HG03064 (cell line): Measurements from ENCODE around the gene CSMD2.

Experiments used
- ATAC-seq: cut with Tn5 transposase; IDR thresholded peaks from one replicate; pipeline ENCODE4 v1.9.1; 2021; ENCODE audit warnings: low read depth; ENCODE audit not compliant: unreplicated experiment

CSMD2 gene

DNA sequence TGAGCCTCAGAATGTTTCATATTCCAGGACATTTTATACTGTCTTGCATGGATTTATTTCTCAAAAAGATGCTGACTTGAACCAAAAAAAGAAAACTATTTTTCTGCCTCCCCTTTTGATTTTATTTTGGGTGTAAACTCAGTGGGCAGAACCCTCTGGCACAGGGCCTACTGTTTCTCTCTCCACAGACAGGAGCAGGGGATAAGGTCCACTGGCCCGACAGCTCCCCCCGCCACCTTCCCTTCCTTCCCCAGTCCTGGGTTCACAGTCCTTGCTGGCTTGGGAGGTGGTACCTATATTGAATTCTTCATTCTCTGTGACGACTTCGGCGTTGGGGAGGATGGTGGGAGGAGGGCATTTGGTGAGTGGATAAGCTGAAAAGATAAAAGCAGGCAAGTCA is 578.2 kb downstream of the CSMD2 start:
- no peak for ATAC-seq

DNA sequence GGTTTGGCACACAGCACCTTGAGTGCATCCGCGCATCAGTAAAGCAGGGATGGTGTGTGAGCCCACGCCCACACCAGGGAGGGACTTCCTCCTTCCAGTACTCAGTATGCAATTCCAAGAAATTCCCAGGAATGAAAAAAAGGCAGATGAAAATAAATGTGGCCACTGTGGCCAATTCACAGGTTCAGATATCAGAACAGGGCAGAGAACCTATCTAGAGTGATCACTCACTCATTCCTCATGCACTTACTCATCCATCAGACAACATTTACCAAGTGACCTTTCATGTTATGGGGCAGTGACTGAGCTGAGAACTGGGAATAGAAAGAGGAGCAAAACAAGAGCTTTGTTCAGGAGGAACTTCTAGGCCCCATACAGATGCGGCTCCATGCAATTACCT is 578.9 kb downstream of the CSMD2 start:
- ATAC-seq = no peak

DNA sequence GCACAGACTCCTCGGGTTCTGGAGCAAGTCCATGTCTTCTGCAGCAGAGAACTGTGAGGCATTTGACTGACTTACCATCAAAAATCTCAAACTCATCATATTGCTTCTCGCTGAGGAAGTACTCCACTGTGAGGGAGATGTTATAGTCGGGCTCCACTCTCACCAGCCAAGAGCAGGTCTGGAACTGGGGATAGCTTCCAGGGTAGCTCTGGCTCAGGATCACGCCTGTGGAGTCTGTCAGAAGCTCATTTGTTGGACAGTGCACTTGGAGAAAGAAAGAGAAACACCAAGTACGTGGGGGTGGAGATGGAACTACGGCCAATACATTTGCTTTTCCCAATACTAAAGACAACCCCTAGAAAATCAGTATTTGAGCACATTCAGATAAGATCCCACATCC is 581.5 kb downstream of the CSMD2 start:
- no peak for ATAC-seq

DNA sequence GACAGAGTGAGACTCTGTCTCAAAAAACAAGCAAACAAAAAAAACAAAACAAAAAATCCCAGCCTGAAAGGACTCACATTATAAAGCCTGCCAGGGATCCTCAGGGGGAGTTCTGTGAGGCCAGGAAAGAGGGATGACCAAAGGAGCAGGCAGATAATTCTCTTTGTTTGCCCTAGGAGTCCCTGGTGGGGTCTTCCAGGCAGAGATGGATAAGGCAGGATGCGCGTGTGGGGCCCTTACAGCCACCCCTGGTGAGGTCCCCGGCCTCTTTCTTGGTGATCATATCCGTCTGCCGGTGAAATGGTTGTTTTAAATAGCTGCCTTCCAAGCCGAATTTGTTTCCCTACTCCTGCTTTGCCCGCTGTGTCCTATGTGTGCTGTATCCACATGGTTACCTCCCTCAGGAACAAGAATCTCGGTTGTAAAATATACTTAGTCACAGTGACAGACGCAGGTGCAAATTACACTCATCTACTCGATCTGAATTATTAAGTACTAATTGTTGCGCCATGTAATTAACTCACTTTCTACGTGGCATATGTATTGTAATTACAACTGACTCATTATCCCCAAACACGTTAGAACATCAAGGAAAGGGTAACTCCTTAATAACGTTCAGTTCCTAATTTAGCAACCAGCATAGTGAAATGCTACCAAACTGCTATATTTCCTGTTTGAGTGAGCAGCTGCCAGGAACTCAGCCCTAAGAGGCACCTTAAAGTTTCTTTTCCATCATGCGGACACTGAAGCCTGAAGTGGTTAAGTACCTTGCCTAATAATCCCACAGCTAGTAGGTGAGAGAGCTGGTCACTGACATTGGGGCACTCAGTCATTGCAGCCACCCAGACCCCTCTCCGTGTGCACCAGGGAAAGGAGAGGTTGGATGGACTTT is 586.2 kb downstream of the CSMD2 start:
- no peak for ATAC-seq

DNA sequence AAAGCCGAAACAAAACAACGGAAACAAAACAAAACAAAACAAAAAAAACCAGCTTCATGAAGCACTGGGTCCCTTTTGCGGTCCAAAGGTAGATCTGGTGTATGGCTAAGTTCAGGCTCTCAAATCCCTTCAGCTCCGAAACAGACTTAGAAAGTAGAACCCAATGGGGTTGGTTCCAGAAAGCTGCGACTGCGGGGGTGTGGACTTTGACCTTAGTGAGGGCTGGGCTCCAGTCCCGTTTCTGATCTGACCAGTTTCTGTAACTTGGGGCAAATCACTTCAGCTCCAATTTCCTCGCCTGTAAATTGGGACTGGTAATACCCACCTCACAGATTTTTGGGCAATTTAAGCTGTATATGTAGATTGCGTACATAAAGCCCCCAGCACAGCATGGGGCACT is 587.4 kb downstream of the CSMD2 start:
- ATAC-seq = no peak

DNA sequence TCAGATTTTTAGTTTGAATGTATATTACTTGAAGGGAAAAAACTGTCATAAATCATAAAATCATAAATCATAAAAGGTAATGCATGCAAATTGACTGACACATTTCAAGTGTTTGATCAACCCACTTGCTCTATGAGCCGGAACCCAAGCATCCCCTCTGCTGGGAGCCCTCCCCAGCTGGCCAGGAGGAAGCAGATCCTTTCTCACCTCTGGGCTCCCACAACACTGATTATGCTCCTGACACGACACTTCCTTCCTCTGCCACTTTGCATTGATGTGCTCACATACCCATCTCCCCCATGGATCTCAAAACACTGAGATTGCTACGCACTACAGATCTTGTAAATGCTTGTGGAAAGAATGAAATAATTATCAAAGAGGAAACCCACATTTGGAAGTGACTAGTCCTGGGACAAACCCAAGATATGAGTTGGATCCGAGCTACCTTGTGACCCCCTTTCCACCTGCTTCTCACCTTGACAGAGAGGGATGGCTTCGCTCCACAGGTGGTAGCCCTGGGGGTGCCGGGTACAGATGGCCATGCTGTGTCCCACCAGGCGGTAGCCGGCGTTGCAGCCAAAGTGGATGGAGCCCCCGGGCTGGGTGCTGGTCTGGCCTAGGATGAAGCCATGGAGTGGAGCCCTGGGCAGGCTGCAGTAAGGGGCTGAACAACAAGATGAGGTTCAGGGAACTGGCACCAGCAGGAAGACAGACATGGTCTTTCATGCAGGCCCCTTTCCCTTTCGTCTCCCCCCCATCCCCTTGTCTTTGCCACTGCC is 588.0 kb downstream of the CSMD2 start:
- ATAC-seq = no peak

DNA sequence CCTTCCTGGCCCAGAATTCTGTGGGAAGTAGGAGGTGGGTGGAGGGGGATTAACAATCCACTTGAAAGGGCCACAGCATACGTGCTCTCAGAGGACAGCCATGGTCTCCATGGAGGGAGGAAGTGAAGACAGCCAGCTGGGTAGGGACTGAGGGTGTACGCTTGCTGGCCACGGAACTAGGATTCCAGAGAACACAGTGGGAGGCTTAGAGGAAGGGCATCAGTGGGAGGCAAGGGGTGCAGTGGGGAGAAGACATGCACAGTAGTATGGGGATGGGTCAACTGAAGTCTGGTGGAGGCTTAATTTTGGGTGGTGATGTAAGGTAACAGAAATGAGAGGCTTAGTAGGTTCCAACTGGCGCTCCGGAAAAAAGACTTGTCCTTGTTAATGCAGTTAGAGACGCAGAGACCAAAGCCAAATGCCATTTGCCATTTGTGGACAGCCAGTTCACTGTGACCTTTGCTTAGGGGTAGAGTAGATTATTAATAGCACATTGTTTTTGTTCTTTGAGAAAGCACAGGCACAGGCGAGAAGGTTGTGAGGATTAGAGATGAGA is 589.6 kb downstream of the CSMD2 start:
- ATAC-seq = no peak

DNA sequence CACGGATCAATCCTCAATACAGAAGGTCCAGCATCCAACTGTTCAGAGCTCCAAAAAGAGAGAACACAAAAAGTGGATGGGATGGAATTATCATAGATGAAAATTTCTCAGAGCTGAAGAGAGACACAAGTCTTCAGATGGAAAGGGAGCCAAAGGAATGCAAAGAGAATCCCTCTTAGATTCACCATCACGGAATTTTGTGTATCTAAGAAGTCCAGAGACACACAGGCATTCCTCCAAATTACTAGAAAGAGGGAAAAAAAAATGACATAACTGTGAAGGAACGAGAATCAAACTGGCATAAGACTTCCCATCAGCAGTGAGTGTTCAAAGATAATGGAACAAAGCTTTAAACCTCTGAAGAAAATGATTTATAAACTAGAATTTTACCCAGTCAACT is 591.4 kb downstream of the CSMD2 start:
- no peak for ATAC-seq

DNA sequence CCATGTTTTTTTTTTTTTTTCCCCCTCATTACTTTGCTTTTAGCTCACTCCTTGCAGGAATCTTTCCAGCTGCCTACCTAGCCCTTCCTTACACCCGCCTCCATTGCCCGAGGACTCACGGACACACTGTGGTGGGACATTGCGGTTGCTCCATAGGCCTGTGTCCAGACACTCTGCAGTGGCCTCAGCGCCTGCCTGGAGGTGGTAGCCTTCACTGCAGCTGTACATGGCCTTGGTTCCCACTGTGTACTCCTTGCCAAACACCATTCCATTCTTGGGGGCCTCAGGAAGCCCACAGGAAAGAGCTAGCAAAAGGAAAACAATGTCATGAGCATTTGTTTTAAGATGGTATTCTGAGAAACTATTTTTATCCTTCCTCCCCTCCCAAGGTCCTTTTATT is 592.6 kb downstream of the CSMD2 start:
- ATAC-seq = no peak

DNA sequence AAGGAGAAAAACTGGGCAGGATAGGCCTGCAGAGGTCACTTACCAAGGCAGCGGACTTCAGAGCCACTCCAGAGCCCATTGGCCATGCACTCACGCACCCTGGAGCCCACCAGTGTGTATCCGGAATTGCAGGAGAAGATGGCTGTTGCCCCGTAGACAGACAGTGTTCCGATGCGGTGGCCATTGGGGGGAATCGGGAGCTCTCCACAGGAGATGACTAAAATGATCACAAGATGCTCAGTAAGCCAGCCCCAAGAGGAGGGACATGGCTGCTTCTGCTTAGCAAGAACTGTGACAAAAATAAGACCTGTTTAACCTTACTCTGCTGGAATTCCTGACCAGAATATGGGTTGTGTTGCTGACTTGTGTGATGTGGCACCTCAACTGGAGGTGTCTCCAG is 595.7 kb downstream of the CSMD2 start:
- no peak for ATAC-seq

DNA sequence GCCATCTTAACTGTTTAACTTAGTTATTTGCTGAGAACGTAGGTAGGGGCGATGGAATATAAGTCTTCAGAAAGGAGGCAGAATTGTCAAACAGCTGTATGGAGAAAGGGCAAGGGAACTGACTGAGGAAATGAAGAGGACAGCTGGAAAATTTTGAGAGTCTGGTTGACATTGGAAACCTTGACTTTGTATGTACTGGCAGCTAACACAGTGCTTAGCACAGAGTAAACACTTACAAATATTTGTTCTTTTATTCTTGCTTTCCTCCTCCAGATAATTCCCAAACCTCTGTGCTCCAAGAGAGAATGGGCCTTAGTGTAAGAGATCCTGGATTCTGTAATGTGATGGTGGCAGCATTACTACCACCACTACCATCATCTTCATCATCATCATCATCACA is 601.3 kb downstream of the CSMD2 start:
- no peak for ATAC-seq

DNA sequence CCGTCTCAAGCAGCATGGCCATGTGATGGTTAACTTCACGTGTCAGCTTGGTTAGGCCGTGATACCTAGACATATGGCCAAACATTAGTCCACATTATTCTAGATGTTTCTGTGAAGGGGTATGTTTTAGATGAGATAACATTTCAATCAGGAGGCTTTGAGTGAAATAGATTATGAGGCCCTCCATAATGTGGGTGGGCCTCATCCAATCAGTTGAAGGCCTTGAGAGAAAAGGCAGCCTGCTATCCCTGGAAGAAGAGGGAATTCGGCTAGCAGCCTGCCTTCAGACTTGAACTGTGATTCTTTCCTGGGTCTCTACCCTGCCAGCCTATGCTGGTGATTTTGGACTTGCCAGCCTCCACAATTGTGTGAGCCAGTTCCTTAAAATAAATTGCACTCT is 602.5 kb downstream of the CSMD2 start:
- no peak for ATAC-seq

DNA sequence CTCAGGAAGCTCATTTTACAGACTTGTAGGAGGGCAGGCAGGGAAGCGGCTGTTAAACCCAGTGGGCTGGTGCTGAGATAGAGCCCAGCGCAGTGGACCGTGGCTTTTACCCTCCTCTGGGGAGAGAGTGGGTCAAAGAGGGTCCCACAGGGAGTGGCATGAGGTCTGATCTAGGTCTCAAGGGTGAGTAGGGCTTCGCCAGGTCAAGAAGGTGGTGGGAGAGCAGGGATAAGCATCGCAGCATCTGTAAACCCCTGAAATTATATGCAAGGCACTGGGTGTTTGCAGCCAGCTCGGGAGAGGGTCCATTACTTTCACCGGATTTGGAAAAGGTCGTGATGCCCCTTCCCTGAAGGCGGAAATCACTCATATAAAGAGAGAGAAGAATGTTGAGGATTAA is 603.5 kb downstream of the CSMD2 start:
- no peak for ATAC-seq

DNA sequence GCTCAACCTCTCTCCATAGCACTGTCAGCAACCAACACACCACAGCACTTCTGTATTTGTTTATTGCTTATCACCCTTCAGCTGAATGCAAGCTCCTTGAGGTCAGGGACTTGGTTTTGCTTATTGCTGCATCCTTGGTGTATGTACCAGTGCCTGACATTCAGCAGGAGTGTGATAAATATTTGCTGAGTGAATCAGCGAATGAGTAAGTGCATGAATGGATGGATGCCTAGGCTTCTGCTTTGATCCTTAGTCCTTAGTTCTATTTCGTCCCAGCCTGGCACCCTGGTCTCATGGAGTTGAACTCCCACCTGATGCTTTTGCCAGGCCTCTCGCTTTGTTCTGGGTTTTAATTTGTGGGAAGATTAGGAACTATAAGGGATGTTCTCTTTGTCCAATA is 604.4 kb downstream of the CSMD2 start:
- no peak for ATAC-seq

DNA sequence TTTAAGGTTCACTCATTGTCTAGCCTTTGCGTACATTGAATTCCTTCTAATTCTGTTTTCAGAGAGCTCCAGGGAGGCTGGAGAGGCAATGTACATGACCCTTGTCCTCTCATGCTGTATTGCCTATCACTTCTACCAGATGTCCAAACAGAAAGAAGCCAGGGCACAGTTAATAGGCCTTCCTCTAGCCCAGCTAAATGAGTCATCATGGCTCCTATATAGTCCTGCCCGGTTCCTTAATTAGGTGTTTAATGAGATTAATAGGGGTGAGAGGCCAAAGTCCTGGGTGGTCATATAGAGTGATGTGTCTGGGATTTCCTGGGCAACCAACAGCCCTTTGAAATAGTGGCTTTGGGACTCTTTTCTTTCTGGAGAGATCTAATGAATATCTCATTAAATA is 616.3 kb downstream of the CSMD2 start:
- ATAC-seq = no peak

DNA sequence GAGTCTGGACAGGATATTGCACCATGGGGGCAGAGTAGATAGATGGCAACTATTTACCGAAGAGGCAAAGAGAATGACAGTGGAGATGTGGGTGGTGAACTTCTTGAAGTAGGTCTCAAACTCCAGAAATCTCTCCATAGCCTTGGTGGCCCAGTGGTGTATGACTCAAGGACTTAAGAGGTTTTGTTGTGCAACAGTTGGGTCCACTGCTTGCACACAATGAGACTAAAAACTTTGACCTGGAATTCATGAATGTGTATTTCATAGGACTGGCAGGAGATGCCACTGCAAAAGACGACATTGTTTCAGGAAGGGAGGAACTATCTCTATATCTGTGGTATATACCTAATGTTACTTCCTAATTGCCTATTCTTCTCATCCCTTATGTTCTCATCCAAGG is 616.7 kb downstream of the CSMD2 start:
- no peak for ATAC-seq

DNA sequence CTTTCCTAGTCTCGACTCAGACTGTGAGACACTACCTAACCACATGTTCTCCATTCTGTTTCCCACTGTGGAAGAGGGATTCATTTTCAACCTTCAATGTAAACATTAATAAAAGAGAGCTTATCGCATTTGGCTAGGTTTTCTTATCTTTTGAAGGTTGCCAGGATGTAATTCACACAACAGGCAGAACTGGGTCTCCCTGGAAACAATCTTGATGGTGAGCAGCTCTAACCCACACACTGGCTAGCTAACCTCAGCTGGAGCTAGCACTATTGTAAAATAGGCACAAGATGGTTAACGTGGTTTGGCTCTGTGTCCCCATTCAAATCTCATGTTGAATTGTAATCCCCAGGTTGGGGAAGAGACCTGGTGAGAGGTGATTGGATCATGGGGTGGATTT is 617.5 kb downstream of the CSMD2 start:
- no peak for ATAC-seq

DNA sequence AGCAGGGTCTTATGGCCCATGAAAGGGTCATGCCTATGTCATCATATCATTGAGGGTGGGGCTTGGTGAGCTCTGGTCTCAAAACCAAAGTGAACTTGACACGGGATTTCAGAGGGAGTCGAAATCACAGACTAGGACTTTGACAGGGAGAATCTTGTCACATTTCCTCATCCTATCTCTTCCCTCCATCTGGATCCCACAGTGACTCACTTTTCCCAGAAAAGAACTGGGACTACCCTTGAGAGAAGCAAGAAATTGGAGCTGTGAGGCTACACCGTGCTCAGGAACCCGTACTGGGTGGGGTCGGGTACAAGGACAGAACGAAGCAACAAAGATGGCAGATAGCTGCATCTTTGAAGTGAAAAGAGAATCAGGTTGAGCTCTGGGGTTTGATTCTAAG is 623.1 kb downstream of the CSMD2 start:
- ATAC-seq = no peak

DNA sequence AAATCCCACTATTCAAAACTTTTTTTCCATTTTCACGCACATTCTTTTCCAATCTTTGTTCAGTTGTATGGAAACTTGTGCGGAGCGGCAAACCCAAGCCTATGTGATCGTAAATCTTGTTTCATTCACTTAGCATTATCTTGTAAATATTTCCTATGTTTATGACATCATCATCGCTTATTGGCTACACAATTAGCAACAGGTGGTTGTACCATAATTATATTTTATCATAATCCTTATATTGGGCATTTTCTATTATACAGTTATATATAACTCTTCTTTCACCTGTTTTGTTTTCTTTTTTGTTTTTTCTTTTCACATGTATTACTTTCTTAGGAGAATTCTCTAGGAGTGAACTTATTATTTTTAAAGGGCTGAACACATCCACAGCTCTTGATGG is 627.1 kb downstream of the CSMD2 start:
- no peak for ATAC-seq

DNA sequence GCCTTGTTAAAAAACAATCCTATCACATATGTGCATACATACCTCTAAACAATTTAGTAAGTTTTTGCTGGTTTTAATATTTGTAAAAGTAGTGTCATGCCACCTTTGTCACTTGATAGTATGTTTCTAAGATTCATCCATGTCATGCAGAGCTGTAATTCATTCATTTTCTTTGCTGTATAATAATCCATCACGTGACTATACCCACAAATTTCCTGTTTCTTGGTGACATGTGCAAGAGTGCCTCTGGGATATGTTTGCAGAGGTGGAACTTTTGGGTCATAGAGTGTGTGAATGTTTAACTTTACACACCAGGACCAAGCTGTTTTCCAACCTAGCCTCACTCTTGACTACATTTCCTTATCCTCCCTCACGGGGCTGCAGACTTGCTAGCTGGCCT is 629.7 kb downstream of the CSMD2 start:
- ATAC-seq = no peak

DNA sequence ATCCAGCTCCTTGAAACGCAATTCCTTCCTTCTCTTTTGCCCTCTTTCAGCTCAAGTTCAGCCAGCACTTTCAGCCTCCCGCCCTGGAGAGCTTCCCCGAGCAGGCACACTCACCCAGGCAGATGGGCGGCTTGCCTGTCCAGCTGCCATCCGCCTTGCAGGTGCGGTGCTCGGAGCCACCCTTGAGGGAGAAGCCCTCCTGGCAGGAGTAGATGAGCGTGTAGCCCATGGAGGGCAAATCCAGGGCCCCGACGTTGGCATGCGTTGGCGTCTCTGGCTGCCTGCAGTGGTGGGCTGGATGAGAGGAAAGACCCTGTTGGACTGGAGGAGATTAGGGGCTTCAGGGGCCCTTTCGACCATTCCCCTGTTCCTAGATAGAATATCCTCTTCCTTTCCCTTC is 632.1 kb downstream of the CSMD2 start:
- ATAC-seq = no peak

DNA sequence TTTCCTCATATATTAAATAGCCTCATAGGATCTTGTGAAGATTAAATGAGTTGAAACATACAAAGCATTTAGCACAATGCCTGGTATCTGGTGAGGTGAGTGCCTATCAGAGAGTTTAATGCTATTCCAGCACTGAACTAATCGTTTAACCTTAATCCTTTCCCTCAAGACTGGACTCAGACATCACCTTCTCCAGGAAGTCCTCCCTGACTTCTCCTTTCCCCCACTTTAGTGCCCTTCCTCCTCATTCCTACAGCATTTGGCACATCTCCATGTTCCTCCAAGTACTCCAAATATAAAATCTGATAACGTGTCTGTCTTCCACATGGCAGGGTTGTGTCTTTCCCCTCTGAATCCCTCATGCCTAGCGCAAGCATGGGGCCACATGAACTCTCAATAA is 632.8 kb downstream of the CSMD2 start:
- ATAC-seq = no peak
